CD8-positive, alpha-beta memory T cell (primary cell): ENCODE measurements around the gene DOCK1. TPM values are rescaled to one million over a fixed set of nuclear protein-coding genes. Genes with fewer than 3 reads are reported as not detected.

Experiments used
- CTCF ChIA-PET: fragments of 350-600 bp; sonication (Branson Sonifier 250); formaldehyde crosslinking; loops from one replicate; lab custom pipeline; 2021; ENCODE audit warnings: antibody characterized with exemption; lab: Charles Lee
- POLR2A ChIA-PET: fragments of 350-600 bp; sonication (Branson Sonifier 250); formaldehyde crosslinking; loops from one replicate; lab custom pipeline; 2021; ENCODE audit warnings: antibody characterized with exemption; lab: Charles Lee
- DNase-seq, 5 donors: peaks; one replicate each; pipeline versions ENCODE4 v3.0.0 to v3.0.0-alpha.2; 2020 to 2022; ENCODE audit warnings: mixed read lengths in 1 of 5
- H3K27ac ChIP-seq: one replicate; pipeline ENCODE4 v1.7.0; 2013; ENCODE audit warnings: low read depth, mild to moderate bottlenecking, low read length, moderate library complexity
- H3K27me3 ChIP-seq: 2 replicates; pipeline ENCODE4 v1.7.0; 2013; ENCODE audit warnings: low read length, mild to moderate bottlenecking; ENCODE audit not compliant: insufficient read depth, poor library complexity, severe bottlenecking
- H3K36me3 ChIP-seq: 2 replicates; pipeline ENCODE4 v1.7.0; 2013; ENCODE audit warnings: mild to moderate bottlenecking, low read length, moderate library complexity; ENCODE audit not compliant: insufficient read depth
- H3K4me1 ChIP-seq: 2 replicates; pipeline ENCODE4 v1.7.0; 2013; ENCODE audit warnings: mild to moderate bottlenecking, low read length, moderate library complexity; ENCODE audit not compliant: insufficient read depth
- H3K4me3 ChIP-seq: 2 replicates; pipeline ENCODE4 v1.7.0; 2013; ENCODE audit warnings: mild to moderate bottlenecking, low read length
- H3K9me3 ChIP-seq: 2 replicates; pipeline ENCODE4 v1.7.0; 2013; ENCODE audit warnings: mild to moderate bottlenecking, low read length
- H3K27ac Mint-ChIP-seq, 8 donors: one replicate each; pipeline ENCODE4 v1.8.0; 2020 to 2021; ENCODE audit warnings: mixed read lengths in 8 of 8, mild to moderate bottlenecking in 6 of 8, inconsistent platforms in 3 of 8, moderate library complexity in 3 of 8
- H3K27me3 Mint-ChIP-seq, 2 donors: one replicate each; pipeline ENCODE4 v1.8.0; 2020 to 2021; ENCODE audit warnings: mixed read lengths in 2 of 2, mild to moderate bottlenecking in 1 of 2, moderate library complexity in 1 of 2
- H3K36me3 Mint-ChIP-seq, 3 donors: one replicate each; pipeline ENCODE4 v1.8.0; 2020 to 2021; ENCODE audit warnings: mixed read lengths in 3 of 3, inconsistent platforms in 1 of 3, mild to moderate bottlenecking in 1 of 3
- H3K4me1 Mint-ChIP-seq, 3 donors: one replicate each; pipeline ENCODE4 v1.8.0; 2020 to 2021; ENCODE audit warnings: mixed read lengths in 3 of 3, inconsistent platforms in 1 of 3, mild to moderate bottlenecking in 1 of 3
- H3K4me3 Mint-ChIP-seq, 7 donors: one replicate each; pipeline ENCODE4 v1.8.0; 2020 to 2021; ENCODE audit warnings: mixed read lengths in 7 of 7, mild to moderate bottlenecking in 6 of 7, moderate library complexity in 4 of 7, inconsistent platforms in 2 of 7
- H3K9me3 Mint-ChIP-seq, 5 donors: one replicate each; pipeline ENCODE4 v1.8.0; 2020 to 2022; ENCODE audit warnings: mixed read lengths in 5 of 5, mild to moderate bottlenecking in 3 of 5, moderate library complexity in 2 of 5, inconsistent platforms in 1 of 5
- polyA plus RNA-seq: library from polyadenylated mRNA; unstranded; fragments of 300-500 nt; fragmentation: Illumina TruSeq; gene quantifications from one replicate; pipeline ENCODE4 v1.2.3, GENCODE V29; 2021
- total RNA-seq, 2 experiments: library from RNA; stranded (reverse); gene quantifications; one replicate each; pipeline ENCODE4 v1.2.3, GENCODE V29; 2021

The DOCK1 gene
- total and polyA plus RNA-seq, 3 experiments from 2014 or later, result 0.16 to 0.18 TPM; not detected in 1

DNA sequence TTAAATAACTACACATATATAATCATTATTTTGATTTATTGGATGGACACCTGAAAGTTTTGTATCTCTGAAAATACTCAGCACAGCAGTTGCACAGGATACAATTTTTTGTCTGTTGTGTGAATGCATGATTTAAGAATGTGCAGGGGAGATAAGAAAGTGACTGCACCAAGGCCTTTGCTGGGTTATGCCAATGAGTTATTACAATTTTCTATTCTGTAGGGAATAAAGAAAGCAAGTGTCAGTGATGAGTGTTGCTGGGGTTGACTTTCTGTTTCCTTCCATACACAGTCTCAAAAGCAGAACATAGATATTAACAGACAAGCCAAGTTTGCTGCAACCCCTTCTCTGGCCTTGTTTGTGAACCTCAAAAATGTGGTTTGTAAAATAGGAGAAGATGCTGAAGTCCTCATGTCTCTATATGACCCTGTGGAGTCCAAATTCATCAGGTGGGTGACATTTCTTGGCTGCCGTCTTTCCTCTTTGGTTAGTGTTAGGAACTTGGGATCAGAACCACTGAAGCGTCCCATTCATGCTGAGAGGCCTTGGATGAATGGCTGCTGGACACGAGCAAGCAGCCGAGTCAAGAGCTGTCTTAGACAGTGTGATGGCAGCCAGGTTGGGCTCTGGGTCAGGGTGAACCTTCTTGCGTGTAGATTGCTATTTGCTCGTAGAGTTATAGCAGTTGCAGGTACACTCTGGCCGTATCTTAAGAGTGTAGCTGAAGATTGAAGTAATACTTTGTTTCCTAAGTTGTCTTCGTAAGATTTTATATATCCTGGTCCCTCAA is 92.8 kb downstream of the DOCK1 start:
- DNase-seq, result no peak

DNA sequence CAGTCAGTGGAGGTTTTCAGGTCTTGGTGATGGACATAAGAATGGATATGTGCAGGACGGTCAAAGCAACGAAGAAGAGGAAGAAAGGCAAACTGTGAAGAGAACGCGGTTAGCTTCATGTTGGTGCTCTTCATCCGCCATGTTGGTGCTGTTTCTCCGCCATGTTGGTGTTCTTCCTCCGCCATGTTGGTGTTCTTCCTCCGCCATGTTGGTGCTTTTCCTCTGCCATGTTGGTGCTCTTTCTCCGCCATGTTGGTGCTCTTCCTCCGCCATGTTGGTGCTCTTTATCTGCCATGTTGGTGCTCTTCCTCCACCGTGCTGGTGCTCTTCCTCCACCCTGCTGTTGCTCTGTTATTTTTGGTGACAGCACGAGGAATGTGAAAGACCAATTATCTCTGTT is 95.4 kb downstream of the DOCK1 start:
- no peaks in the 10 kb centered on the region for H3K27me3 Mint-ChIP-seq
- H3K27ac Mint-ChIP-seq, result no peak overlapping the region
- POLR2A ChIA-PET, result no interaction called here
- Histone ChIP-seq H3K4me3 (no peak overlapping the region), H3K4me1 (no peaks in the 10 kb centered on the region), H3K27me3 (no peaks in the 10 kb centered on the region), H3K27ac (no peak overlapping the region), H3K9me3 (no peaks in the 10 kb centered on the region), H3K36me3 (no peaks in the 10 kb centered on the region)
- CTCF ChIA-PET, result no interaction called here
- peaks cover 0 to 3% (median 0%) of the 10 kb centered on the region in 3 donors for H3K36me3 Mint-ChIP-seq
- H3K4me3 Mint-ChIP-seq, result no peak overlapping the region
- peaks cover 7 to 19% (median 10%) of the 10 kb centered on the region in 5 donors for H3K9me3 Mint-ChIP-seq
- DNase-seq, result no peak
- no peaks in the 10 kb centered on the region for H3K4me1 Mint-ChIP-seq

More for the DNA sequence above, 92.8 kb downstream of the DOCK1 start:
- Histone ChIP-seq H3K9me3 (no peaks in the 10 kb centered on the region), H3K4me1 (no peaks in the 10 kb centered on the region), H3K4me3 (no peak overlapping the region), H3K36me3 (no peaks in the 10 kb centered on the region), H3K27ac (no peak overlapping the region), H3K27me3 (no peaks in the 10 kb centered on the region)
- H3K27me3 Mint-ChIP-seq, result no peaks in the 10 kb centered on the region
- no peak overlapping the region for H3K27ac Mint-ChIP-seq
- H3K36me3 Mint-ChIP-seq, result peaks cover 0 to 3% (median 0%) of the 10 kb centered on the region in 3 donors
- CTCF ChIA-PET, result no interaction called here
- H3K9me3 Mint-ChIP-seq, result peaks cover 3 to 19% (median 14%) of the 10 kb centered on the region in 5 donors
- POLR2A ChIA-PET, result no interaction called here
- no peaks in the 10 kb centered on the region for H3K4me1 Mint-ChIP-seq
- H3K4me3 Mint-ChIP-seq, result no peak overlapping the region

GRCh38 chr10:127003032-127003685 is 97.9 kb downstream of the DOCK1 start:
- H3K4me3 ChIP-seq, result no peak overlapping the region
- Mint-ChIP-seq H3K27ac (no peak overlapping the region), H3K27me3 (no peaks in the 10 kb centered on the region), H3K36me3 (no peaks in the 10 kb centered on the region), H3K4me1 (no peaks in the 10 kb centered on the region), H3K9me3 (peaks cover 5 to 13% (median 8%) of the 10 kb centered on the region in 5 donors), H3K4me3 (no peak overlapping the region)
- CTCF ChIA-PET, result no interaction called here
- H3K27ac ChIP-seq, result no peak overlapping the region
- H3K27me3 ChIP-seq, result no peaks in the 10 kb centered on the region
- no peaks in the 10 kb centered on the region for H3K9me3 ChIP-seq
- H3K36me3 ChIP-seq, result no peaks in the 10 kb centered on the region
- no peaks in the 10 kb centered on the region for H3K4me1 ChIP-seq
- POLR2A ChIA-PET, result no interaction called here
- no peak for DNase-seq

DNA sequence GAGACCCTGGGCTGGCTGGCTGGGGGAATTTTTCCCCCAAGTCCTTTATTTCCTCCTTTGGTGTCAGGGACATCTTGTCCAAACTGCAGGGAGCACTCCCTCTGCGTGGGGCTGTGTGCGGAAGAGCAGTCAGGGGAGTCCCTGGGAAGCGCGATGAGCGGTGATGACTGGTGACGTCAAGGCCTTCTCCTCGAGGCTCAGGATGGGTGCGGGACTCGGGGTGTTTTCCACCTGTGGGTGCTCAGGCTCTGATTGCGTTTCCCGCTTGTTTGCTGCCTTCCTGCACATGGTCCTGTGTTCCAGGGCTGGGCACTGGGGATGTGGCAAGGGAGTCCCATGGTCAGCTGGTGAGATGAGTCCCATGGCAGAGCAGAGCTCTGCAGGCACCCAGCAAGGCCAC is 101.2 kb downstream of the DOCK1 start:
- no peak overlapping the region for H3K4me3 ChIP-seq
- Mint-ChIP-seq H3K27me3 (no peaks in the 10 kb centered on the region), H3K4me1 (no peaks in the 10 kb centered on the region), H3K27ac (no peak overlapping the region), H3K4me3 (no peak overlapping the region), H3K36me3 (no peaks in the 10 kb centered on the region), H3K9me3 (peaks cover 2 to 9% (median 2%) of the 10 kb centered on the region in 5 donors)
- ChIA-PET POLR2A (no interaction called here), CTCF (interaction anchor here (1.3 kb wide), 1 partner anchor 10 kb away, joined by 4 read pairs; no protein-coding TSS in a partner anchor)
- no peak for DNase-seq
- H3K9me3 ChIP-seq, result no peaks in the 10 kb centered on the region
- no peaks in the 10 kb centered on the region for H3K4me1 ChIP-seq
- H3K36me3 ChIP-seq, result no peaks in the 10 kb centered on the region
- no peaks in the 10 kb centered on the region for H3K27me3 ChIP-seq
- no peak overlapping the region for H3K27ac ChIP-seq

- Mint-ChIP-seq H3K9me3 (peaks cover 0 to 5% (median 0%) of the 10 kb centered on the region in 5 donors), H3K36me3 (no peaks in the 10 kb centered on the region), H3K27me3 (peaks cover 0 to 2% of the 10 kb centered on the region in 2 donors), H3K4me3 (no peak overlapping the region), H3K27ac (no peak overlapping the region), H3K4me1 (no peaks in the 10 kb centered on the region)
- Histone ChIP-seq H3K27ac (no peak overlapping the region), H3K27me3 (no peaks in the 10 kb centered on the region), H3K4me3 (no peak overlapping the region), H3K36me3 (no peaks in the 10 kb centered on the region), H3K4me1 (no peaks in the 10 kb centered on the region), H3K9me3 (no peaks in the 10 kb centered on the region)
- CTCF ChIA-PET, result no interaction called here
- no peak for DNase-seq
- POLR2A ChIA-PET, result no interaction called here
Observed at GRCh38 chr10:127009366-127009765, 104.1 kb downstream of the DOCK1 start.

DNA sequence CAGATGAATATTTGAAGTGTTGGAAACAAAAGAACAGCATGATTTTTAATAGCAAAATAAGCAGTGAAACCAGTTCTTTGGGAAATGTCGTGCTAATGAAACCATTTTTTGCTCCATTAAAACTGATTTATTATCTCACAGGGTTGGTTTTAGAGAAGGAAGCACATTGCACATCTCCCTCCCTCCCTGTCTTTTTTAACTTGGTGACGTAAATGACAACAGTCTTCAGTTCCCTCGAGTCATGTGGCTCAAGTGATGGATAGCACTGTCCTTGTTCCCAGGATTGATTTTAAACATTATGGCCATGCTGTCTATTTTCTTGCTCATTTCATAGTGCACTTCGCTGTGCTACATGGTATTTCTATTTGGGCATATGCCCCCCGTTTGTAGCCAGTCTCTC is 105.9 kb downstream of the DOCK1 start:
- H3K9me3 Mint-ChIP-seq, result no peaks in the 10 kb centered on the region
- CTCF ChIA-PET, result no interaction called here
- H3K4me3 ChIP-seq, result no peak overlapping the region
- H3K27me3 ChIP-seq, result no peaks in the 10 kb centered on the region
- no peaks in the 10 kb centered on the region for H3K9me3 ChIP-seq
- peaks cover 0 to 2% of the 10 kb centered on the region in 2 donors for H3K27me3 Mint-ChIP-seq
- H3K27ac ChIP-seq, result no peak overlapping the region
- no peaks in the 10 kb centered on the region for H3K4me1 ChIP-seq
- no peaks in the 10 kb centered on the region for H3K36me3 ChIP-seq
- no peak overlapping the region for H3K4me3 Mint-ChIP-seq
- no peak overlapping the region for H3K27ac Mint-ChIP-seq
- no peaks in the 10 kb centered on the region for H3K4me1 Mint-ChIP-seq
- no peak for DNase-seq
- H3K36me3 Mint-ChIP-seq, result no peaks in the 10 kb centered on the region
- POLR2A ChIA-PET, result no interaction called here

DNA sequence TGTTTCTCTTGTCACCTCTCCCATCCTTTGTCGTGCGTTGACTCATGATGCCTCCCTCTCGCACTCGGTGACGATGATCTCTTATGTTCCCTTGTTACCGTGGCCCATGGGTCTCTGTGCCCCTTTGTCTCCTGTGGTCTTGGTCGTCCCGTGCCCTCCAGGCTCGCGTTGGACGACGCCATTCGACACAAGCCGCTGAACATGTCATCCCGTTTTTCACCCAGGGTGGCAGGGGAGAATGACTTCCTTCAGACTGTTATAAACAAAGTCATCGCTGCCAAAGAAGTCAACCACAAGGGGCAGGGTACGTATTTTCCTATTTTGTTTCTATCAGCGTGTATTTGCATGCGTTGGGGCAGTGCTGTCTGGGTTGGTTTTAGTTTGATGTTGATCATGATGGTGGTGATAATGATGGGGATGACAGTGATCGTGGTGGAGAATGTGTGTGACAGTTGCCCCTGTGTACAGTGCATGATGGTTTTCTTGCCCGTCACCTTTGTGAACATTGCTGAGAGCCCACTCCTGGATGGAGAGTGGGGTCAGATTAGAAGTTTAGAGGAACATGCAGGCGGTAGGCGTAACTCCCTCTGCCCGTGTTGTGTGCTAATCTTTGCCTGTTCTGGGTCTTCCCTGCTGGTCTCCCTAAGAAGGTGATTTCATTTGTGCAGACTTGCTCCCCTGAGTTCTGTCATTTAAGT is 107.0 kb downstream of the DOCK1 start:
- Mint-ChIP-seq H3K4me1 (no peaks in the 10 kb centered on the region), H3K27me3 (peaks cover 0 to 2% of the 10 kb centered on the region in 2 donors), H3K9me3 (no peaks in the 10 kb centered on the region), H3K36me3 (no peaks in the 10 kb centered on the region), H3K4me3 (no peak overlapping the region), H3K27ac (no peak overlapping the region)
- no peaks in the 10 kb centered on the region for H3K36me3 ChIP-seq
- no peak overlapping the region for H3K4me3 ChIP-seq
- no peak for DNase-seq
- H3K4me1 ChIP-seq, result no peaks in the 10 kb centered on the region
- no peaks in the 10 kb centered on the region for H3K9me3 ChIP-seq
- H3K27ac ChIP-seq, result no peak overlapping the region
- POLR2A ChIA-PET, result no interaction called here
- CTCF ChIA-PET, result no interaction called here
- no peaks in the 10 kb centered on the region for H3K27me3 ChIP-seq

DNA sequence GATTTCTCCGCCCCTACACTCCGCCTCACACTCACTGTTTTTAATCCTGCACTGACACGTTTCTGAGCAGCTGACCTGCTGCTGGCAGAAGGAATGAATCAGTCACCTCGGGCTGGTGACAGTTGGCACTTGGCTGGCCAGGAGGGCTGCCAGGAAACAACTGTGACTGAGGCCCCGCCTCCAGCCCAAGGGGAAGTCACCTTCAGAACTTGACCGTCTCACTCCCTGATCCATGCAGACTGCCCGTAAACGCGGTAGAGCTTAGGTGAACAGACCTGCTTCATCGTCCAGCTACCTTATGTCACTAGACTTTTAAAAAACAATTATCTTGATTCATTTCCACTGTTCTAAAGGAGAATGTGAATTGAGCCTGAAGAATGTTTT is 107.5 kb downstream of the DOCK1 start:
- ChIA-PET POLR2A (no interaction called here), CTCF (no interaction called here)
- no peak overlapping the region for H3K27ac Mint-ChIP-seq
- no peaks in the 10 kb centered on the region for H3K9me3 ChIP-seq
- DNase-seq, result no peak
- H3K9me3 Mint-ChIP-seq, result no peaks in the 10 kb centered on the region
- H3K27ac ChIP-seq, result no peak overlapping the region
- peaks cover 0 to 2% of the 10 kb centered on the region in 2 donors for H3K27me3 Mint-ChIP-seq
- H3K4me1 Mint-ChIP-seq, result no peaks in the 10 kb centered on the region
- no peaks in the 10 kb centered on the region for H3K36me3 ChIP-seq
- H3K4me3 Mint-ChIP-seq, result no peak overlapping the region
- no peak overlapping the region for H3K4me3 ChIP-seq
- no peaks in the 10 kb centered on the region for H3K36me3 Mint-ChIP-seq
- no peaks in the 10 kb centered on the region for H3K4me1 ChIP-seq
- no peaks in the 10 kb centered on the region for H3K27me3 ChIP-seq
